GM10847 (cell line): ENCODE measurements around the gene SLC4A5.

Experiments
- POLR2A ChIP-seq: IDR thresholded peaks from 2 replicates; pipeline ENCODE4 v1.6.1; 2011; ENCODE audit not compliant: insufficient read length; ENCODE audit errors: extremely low read depth

Gene SLC4A5

DNA sequence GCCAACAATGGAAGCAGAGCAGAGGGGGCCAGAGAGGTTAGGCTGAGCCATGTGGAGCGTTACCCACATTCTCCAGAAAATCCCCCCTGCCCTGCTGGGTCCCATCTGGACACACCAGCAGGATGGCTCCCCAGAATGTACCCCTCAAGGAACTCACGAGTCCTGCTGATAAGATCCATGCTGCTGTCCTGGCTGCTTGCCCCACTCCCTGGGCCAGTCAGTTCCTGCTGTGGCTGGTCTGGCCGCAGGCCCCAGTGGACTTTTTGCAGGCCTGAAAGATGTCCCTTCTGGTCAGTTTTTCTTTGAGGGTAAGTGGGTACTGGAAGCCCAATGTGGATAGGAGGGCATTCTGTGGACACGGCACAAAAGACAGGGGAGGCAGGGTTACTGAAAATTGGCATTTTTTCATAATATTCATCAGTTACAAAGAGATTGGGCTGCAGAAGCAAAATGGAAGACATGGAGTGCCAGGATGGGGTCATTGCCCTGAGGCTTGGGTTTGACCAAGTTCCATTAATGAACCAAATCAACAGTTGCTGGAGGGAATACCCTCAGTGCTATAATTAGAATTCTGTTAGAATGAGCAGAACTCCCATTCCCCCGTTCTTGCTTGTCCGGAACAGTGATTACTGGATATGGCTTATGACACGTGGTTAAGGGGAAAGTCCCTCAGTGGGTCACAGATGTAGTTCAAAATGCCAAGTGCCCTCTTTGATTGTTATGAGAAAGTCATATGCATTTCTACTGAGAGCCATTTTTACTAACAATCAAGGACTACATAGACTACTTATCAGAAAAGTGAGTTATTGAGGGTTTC lies 38.7 kb downstream of the SLC4A5 start:
- TF ChIP-seq POLR2A = no peak

- TF ChIP-seq POLR2A = no peak
Observed at GRCh38 chr2:74302865-74303264, 40.4 kb downstream of the SLC4A5 start.

- no peak for TF ChIP-seq POLR2A
Observed at GRCh38 chr2:74301262-74301661, 42.0 kb downstream of the SLC4A5 start.

GRCh38 chr2:74300506-74300905 lies 42.7 kb downstream of the SLC4A5 start:
- no peak for TF ChIP-seq POLR2A

DNA sequence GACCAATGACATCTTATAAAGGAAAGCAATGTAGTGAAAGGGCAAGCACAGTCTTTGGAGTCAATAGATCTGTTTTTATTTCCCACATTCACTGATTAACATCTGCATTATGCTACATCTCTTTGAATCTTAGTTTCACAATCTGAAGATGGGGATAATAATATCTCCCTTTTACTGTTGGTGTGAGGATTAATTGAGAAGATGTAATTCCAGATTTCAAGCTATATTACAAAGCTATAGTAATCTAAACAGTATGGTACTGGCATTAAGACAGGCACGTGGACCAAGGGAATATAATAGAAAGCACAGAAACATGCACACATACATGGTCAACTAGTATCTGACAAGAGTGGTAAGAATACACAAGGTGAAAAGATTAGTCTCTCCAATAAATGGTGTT lies 45.3 kb downstream of the SLC4A5 start:
- TF ChIP-seq POLR2A = no peak

GRCh38 chr2:74297391-74297790 lies 45.8 kb downstream of the SLC4A5 start:
- TF ChIP-seq POLR2A = no peak

GRCh38 chr2:74293191-74293991 lies 49.8 kb downstream of the SLC4A5 start:
- no peak for TF ChIP-seq POLR2A

- TF ChIP-seq POLR2A = no peak
Observed at GRCh38 chr2:74292751-74293150, 50.5 kb downstream of the SLC4A5 start.

GRCh38 chr2:74291886-74292621 lies 51.2 kb downstream of the SLC4A5 start:
- no peak for TF ChIP-seq POLR2A

DNA sequence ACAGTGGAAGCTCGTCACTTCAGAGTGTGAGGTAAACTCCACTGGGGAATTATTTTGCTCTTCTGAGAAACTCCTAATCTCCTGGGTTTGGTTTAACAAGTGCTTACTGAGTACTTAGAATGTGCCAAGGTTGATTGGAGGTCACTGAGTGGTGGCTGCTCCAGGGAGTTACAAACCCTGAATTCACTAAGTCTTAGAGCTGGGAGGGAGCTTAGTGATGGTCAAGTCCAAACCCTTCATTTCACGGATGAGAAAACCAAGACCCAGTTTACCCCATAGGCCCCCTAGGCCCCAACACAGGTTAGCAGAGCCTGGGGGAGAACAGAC lies 52.0 kb downstream of the SLC4A5 start:
- no peak for TF ChIP-seq POLR2A

GRCh38 chr2:74290466-74291217 lies 52.6 kb downstream of the SLC4A5 start:
- TF ChIP-seq POLR2A = no peak

- no peak for TF ChIP-seq POLR2A
Observed at GRCh38 chr2:74290066-74290465, 53.1 kb downstream of the SLC4A5 start.

- TF ChIP-seq POLR2A = no peak
Observed at GRCh38 chr2:74286725-74287124, 56.5 kb downstream of the SLC4A5 start.

DNA sequence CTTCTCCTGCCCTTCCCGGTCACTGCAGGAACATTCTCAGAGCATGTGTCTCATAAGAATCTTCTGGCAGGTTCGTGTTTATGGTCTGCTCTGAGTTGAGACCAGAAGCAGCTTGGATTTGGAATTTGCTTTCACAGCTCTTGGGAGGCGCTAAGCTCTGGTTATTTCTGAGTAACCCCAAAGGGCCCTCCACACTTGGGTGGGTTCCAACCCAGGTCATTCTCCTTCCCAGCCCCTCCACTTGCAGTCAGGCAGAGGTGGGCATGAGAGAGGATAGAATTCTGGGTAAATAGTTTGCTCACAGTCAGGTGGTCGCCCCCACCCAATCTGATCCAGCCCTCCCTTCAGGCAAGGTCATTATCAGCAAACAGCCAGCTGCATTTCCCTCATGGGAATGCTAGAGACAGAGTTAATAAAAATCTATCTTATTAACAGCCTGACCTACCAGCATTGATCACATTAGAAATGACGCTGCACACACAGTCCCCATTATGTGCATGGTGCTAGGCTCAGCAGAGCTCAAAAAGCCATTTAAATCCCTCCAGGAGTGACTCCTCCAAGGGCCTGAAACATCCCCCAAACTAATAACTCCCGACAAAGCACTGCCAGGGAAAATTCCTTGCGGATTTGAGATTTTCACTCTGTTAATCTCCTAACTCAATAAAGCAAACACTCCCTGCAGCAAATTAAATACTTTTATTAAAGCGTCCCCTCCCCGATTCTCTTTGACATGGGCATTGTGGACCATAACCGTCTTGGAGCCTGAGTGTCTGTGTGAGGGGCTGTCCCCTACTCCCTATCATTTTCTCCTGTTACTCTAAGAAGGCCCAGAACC lies 61.9 kb downstream of the SLC4A5 start:
- TF ChIP-seq POLR2A = no peak
